HAP-1 (cell line): ENCODE data around the gene MRAP2.

Experiments
- DNase-seq, 2 experiments: peaks; one replicate each; pipeline ENCODE4 v3.0.0-alpha.2; 2016 to 2020; ENCODE audit warnings: low spot score in 2 of 2
- H3K27me3 ChIP-seq: fragments of 250-450 bp; sonication (Bioruptor Pico); 2 replicates; pipeline ENCODE4 v1.5.1; 2020; ENCODE audit warnings: low read depth, mild to moderate bottlenecking, moderate library complexity
- H3K36me3 ChIP-seq: fragments of 250-450 bp; sonication (Bioruptor Pico); replicated peaks from 2 replicates; pipeline ENCODE4 v1.5.1; 2020; ENCODE audit warnings: mild to moderate bottlenecking
- H3K4me1 ChIP-seq: fragments of 250-450 bp; sonication (Bioruptor Pico); 2 replicates; pipeline ENCODE4 v1.5.1; 2020; ENCODE audit warnings: mild to moderate bottlenecking
- H3K4me3 ChIP-seq: fragments of 250-450 bp; sonication (Bioruptor Pico); 2 replicates; pipeline ENCODE4 v1.5.1; 2020; ENCODE audit warnings: mild to moderate bottlenecking, moderate library complexity
- H3K9me3 ChIP-seq: fragments of 250-450 bp; sonication (Bioruptor Pico); 2 replicates; pipeline ENCODE4 v1.5.1; 2020; ENCODE audit warnings: mild to moderate bottlenecking, moderate library complexity
- in situ Hi-C: fragments of 300-500 bp; cut with MboI; formaldehyde crosslinking; loops from 3 replicates; pipeline ENCODE4 v1.14.3; 2020; ENCODE audit warnings: low sequenced_read_pairs, inconsistent platforms, mixed read lengths

Gene MRAP2

GRCh38 chr6:84137989-84138575, 104.5 kb downstream of the MRAP2 start:
- no peak for DNase-seq
- Histone ChIP-seq H3K4me3 (no peak overlapping the region), H3K4me1 (peaks cover 11% of the 10 kb centered on the region), H3K9me3 (no peaks in the 10 kb centered on the region), H3K36me3 (no peaks in the 10 kb centered on the region), H3K27me3 (no peaks in the 10 kb centered on the region)
- in situ Hi-C loops = no loop called here

GRCh38 chr6:84139311-84139710, 105.7 kb downstream of the MRAP2 start:
- in situ Hi-C loops = no loop called here
- Histone ChIP-seq H3K4me1 (peaks cover 11% of the 10 kb centered on the region), H3K4me3 (no peak overlapping the region), H3K36me3 (no peaks in the 10 kb centered on the region), H3K27me3 (no peaks in the 10 kb centered on the region), H3K9me3 (no peaks in the 10 kb centered on the region)
- peak in 1 of 2 experiments; percentile 3 for DNase-seq
